Sigmoid colon (tissue), 7 donors: ENCODE results near the gene PPP2R2B. TPM values are rescaled to one million over a fixed set of nuclear protein-coding genes. Genes with fewer than 3 reads are reported as not detected.

Experiments
- DNase-seq: peaks from one replicate; pipeline ENCODE4 v3.0.0-alpha.2; 2019
- H3K27ac ChIP-seq, 4 donors: fragments of 200-600 bp; sonication (generic); one replicate each; pipeline ENCODE4 v1.5.1; 2016 to 2019; ENCODE audit warnings: mild to moderate bottlenecking in 1 of 4
- H3K27me3 ChIP-seq, 3 donors: fragments of 200-600 bp; sonication (generic); one replicate each; pipeline ENCODE4 v1.5.1; 2019; ENCODE audit warnings: mild to moderate bottlenecking in 1 of 3
- H3K36me3 ChIP-seq, 4 donors: fragments of 200-600 bp; sonication (generic); one replicate each; pipeline ENCODE4 v1.5.1; 2016 to 2019
- H3K4me1 ChIP-seq, 4 donors: fragments of 200-600 bp; sonication (generic); one replicate each; pipeline ENCODE4 v1.5.1; 2017 to 2019
- H3K4me3 ChIP-seq, 4 donors: fragments of 200-600 bp; sonication (generic); one replicate each; pipeline ENCODE4 v1.5.1; 2017 to 2019; ENCODE audit warnings: mild to moderate bottlenecking in 2 of 4, moderate library complexity in 1 of 4
- H3K9me3 ChIP-seq, 4 donors: fragments of 200-600 bp in 3 of 4; sonication (generic) in 3 of 4; one replicate each; pipeline versions ENCODE4 v1.5.1 to v1.6.1; 2013 to 2019
- CTCF ChIP-seq, 4 experiments: fragments of 450-650 bp in 3 of 4; fragments of 200-600 bp in 1 of 4; IDR thresholded peaks; one replicate each; pipeline ENCODE4 v1.5.1; 2016 to 2019; ENCODE audit warnings: antibody characterized with exemption in 4 of 4, mild to moderate bottlenecking in 3 of 4, moderate library complexity in 2 of 4
- EP300 ChIP-seq, 4 donors: sonication (generic); formaldehyde crosslinking; IDR thresholded peaks; one replicate each; pipeline ENCODE4 v1.6.1; 2017; ENCODE audit warnings: antibody characterized with exemption in 4 of 4
- POLR2A ChIP-seq, 2 donors: fragments of 450-650 bp; IDR thresholded peaks; one replicate each; pipeline ENCODE4 v1.6.1; 2016; ENCODE audit warnings: antibody characterized with exemption in 2 of 2, mild to moderate bottlenecking in 2 of 2, moderate library complexity in 2 of 2
- POLR2AphosphoS5 ChIP-seq, 4 donors: sonication (generic); formaldehyde crosslinking; IDR thresholded peaks; one replicate each; pipeline ENCODE4 v1.6.1; 2017; ENCODE audit warnings: antibody characterized with exemption in 4 of 4
- WGBS, 2 donors: extraction: QIAGEN DNeasy Blood & Tissue Kit; methylation state at CpG; one replicate each; pipeline ENCODE4 v1.1.7; 2013; 5-methylcytosine and 5-hydroxymethylcytosine counted together
- intact Hi-C: fragments of 100-400 bp; cut with DNase I; formaldehyde crosslinking; loops from one replicate; pipeline ENCODE4 v1.15.1; 2023
- polyA plus RNA-seq, 3 donors: library from polyadenylated mRNA; stranded (reverse); fragments of 200-250 nt; gene quantifications; one replicate each; pipeline ENCODE4 v1.2.3, GENCODE V29; 2013
- total RNA-seq, 4 donors: library from RNA; depleted of rRNA; stranded (reverse); fragments of >200 nt; gene quantifications; one replicate each; pipeline ENCODE4 v1.1.0, GENCODE V29; 2016
- donor health status: healthy with polysubstance abuse.
- donor health status: Bipolar disorder and iron deficiency.
- donor health status: healthy.

PPP2R2B gene
- total and polyA plus RNA-seq, 7 donors = 0.60 to 19.6 (median 7.4) TPM; not detected in 1

GRCh38 chr5:146599261-146599660, 279.3 kb downstream of the PPP2R2B start:
- Histone ChIP-seq H3K27me3 (no peaks in the 10 kb centered on the region), H3K9me3 (no peaks in the 10 kb centered on the region), H3K4me1 (no peaks in the 10 kb centered on the region), H3K4me3 (no peak overlapping the region), H3K36me3 (no peaks in the 10 kb centered on the region), H3K27ac (no peak overlapping the region)
- no peak for TF ChIP-seq POLR2AphosphoS5 (IDR thresholded peaks at IDR 0.05)
- no peak for TF ChIP-seq EP300 (IDR thresholded peaks at IDR 0.05)
- no peak for TF ChIP-seq CTCF (IDR thresholded peaks at IDR 0.05)
- TF ChIP-seq POLR2A (IDR thresholded peaks at IDR 0.05) = no peak
- 21 to 69% methylated on average over 1 of the region's 1 CpG for whole genome bisulfite sequencing, 2 donors
- intact Hi-C loops = no loop called here
- no peak for DNase-seq

- no peaks in the 10 kb centered on the region for H3K36me3 ChIP-seq
- H3K9me3 ChIP-seq = no peaks in the 10 kb centered on the region
- intact Hi-C loops = no loop called here
- no peaks in the 10 kb centered on the region for H3K4me1 ChIP-seq
- 16 to 60% methylated on average over 2 of the region's 2 CpGs for WGBS, 2 donors
- no peak overlapping the region for H3K4me3 ChIP-seq
- no peak overlapping the region for H3K27ac ChIP-seq
- H3K27me3 ChIP-seq = no peaks in the 10 kb centered on the region
- TF ChIP-seq POLR2AphosphoS5 (IDR thresholded peaks at IDR 0.05) (no peak), CTCF (IDR thresholded peaks at IDR 0.05) (no peak), POLR2A (IDR thresholded peaks at IDR 0.05) (no peak)
- no peak for DNase-seq
These were observed 283.5 kb downstream of the PPP2R2B start for GRCh38 chr5:146595088-146595487.

GRCh38 chr5:146592352-146592751, 286.2 kb downstream of the PPP2R2B start:
- H3K27me3 ChIP-seq = no peaks in the 10 kb centered on the region
- no peak for DNase-seq
- H3K4me1 ChIP-seq = no peaks in the 10 kb centered on the region
- no peak overlapping the region for H3K27ac ChIP-seq
- WGBS, 2 donors = 60 to 70% methylated on average over 2 of the region's 2 CpGs
- H3K9me3 ChIP-seq = no peaks in the 10 kb centered on the region
- H3K4me3 ChIP-seq = no peak overlapping the region
- no peak for TF ChIP-seq EP300 (IDR thresholded peaks at IDR 0.05)
- TF ChIP-seq CTCF (IDR thresholded peaks at IDR 0.05) = no peak
- TF ChIP-seq POLR2AphosphoS5 (IDR thresholded peaks at IDR 0.05) = no peak
- no peak for TF ChIP-seq POLR2A (IDR thresholded peaks at IDR 0.05)
- intact Hi-C loops = no loop called here
- H3K36me3 ChIP-seq = no peaks in the 10 kb centered on the region

GRCh38 chr5:146589028-146589345, 289.6 kb downstream of the PPP2R2B start:
- H3K4me3 ChIP-seq = no peak overlapping the region
- no peak overlapping the region for H3K27ac ChIP-seq
- H3K27me3 ChIP-seq = no peaks in the 10 kb centered on the region
- intact Hi-C loops = no loop called here
- WGBS, 2 donors = 84 to 86% methylated on average over 3 of the region's 3 CpGs
- no peaks in the 10 kb centered on the region for H3K36me3 ChIP-seq
- no peak for TF ChIP-seq EP300 (IDR thresholded peaks at IDR 0.05)
- TF ChIP-seq POLR2AphosphoS5 (IDR thresholded peaks at IDR 0.05) = no peak
- TF ChIP-seq CTCF (IDR thresholded peaks at IDR 0.05) = no peak
- TF ChIP-seq POLR2A (IDR thresholded peaks at IDR 0.05) = no peak
- H3K9me3 ChIP-seq = no peaks in the 10 kb centered on the region
- DNase-seq = no peak
- H3K4me1 ChIP-seq = no peaks in the 10 kb centered on the region

- intact Hi-C loops = no loop called here
- Histone ChIP-seq H3K9me3 (no peaks in the 10 kb centered on the region), H3K27ac (no peak overlapping the region), H3K4me1 (no peaks in the 10 kb centered on the region), H3K27me3 (no peaks in the 10 kb centered on the region), H3K36me3 (no peaks in the 10 kb centered on the region), H3K4me3 (no peak overlapping the region)
- WGBS, 2 donors = 79 to 85% methylated on average over 2 of the region's 2 CpGs
- DNase-seq = no peak
- TF ChIP-seq POLR2AphosphoS5 (IDR thresholded peaks at IDR 0.05) = no peak
- no peak for TF ChIP-seq POLR2A (IDR thresholded peaks at IDR 0.05)
- no peak for TF ChIP-seq EP300 (IDR thresholded peaks at IDR 0.05)
- no peak for TF ChIP-seq CTCF (IDR thresholded peaks at IDR 0.05)
These were observed 290.1 kb downstream of the PPP2R2B start for GRCh38 chr5:146588331-146589027.
